Right lobe of liver (tissue), 6 donors: ENCODE data around the gene CRISPLD2. TPM values are rescaled to one million over a fixed set of nuclear protein-coding genes. Genes with fewer than 3 reads are reported as not detected.

Source experiments
- ATAC-seq, 4 donors: fragments of 200-7000 bp; cut with Tn5 transposase; one replicate each; pipeline ENCODE4 v1.9.1; 2020; ENCODE audit warnings: mild to moderate bottlenecking in 4 of 4, moderate library complexity in 4 of 4
- DNase-seq, 3 donors: peaks; one replicate each; pipeline ENCODE4 v3.0.0-alpha.2; 2020
- H3K27ac ChIP-seq, 3 donors: fragments of 200-600 bp; one replicate each; pipeline ENCODE4 v1.8.0; 2022
- H3K27me3 ChIP-seq, 2 donors: fragments of 200-600 bp; one replicate each; pipeline ENCODE4 v1.8.0; 2022
- H3K36me3 ChIP-seq, 4 donors: fragments of 200-600 bp; sonication (generic) in 1 of 4; one replicate each; pipeline versions ENCODE4 v1.5.1 to v1.8.0; 2017 to 2022; ENCODE audit warnings: control low read depth in 1 of 4
- H3K4me1 ChIP-seq, 4 donors: fragments of 200-600 bp; sonication (generic) in 1 of 4; one replicate each; pipeline versions ENCODE4 v1.5.1 to v1.8.0; 2017 to 2022; ENCODE audit warnings: control low read depth in 1 of 4
- H3K4me3 ChIP-seq, 3 donors: fragments of 200-600 bp; one replicate each; pipeline ENCODE4 v1.8.0; 2022
- H3K9me3 ChIP-seq, 4 donors: fragments of 200-600 bp; sonication (generic) in 1 of 4; one replicate each; pipeline versions ENCODE4 v1.5.1 to v1.8.0; 2017 to 2022; ENCODE audit warnings: control low read depth in 1 of 4
- POLR2A ChIP-seq: fragments of 450-650 bp; IDR thresholded peaks from one replicate; pipeline ENCODE4 v1.6.1; 2017; ENCODE audit warnings: antibody characterized with exemption, mild to moderate bottlenecking
- WGBS: methylation state at CpG from one replicate; pipeline ENCODE4 v1.1.6; 2018; ENCODE audit warnings: low coverage, low lambda C conversion rate; ENCODE audit not compliant: insufficient coverage; ENCODE audit errors: missing lambda C conversion rate; 5-methylcytosine and 5-hydroxymethylcytosine counted together
- intact Hi-C, 2 donors: fragments of 100-400 bp; cut with DNase I; formaldehyde crosslinking; loops; one replicate each; pipeline versions ENCODE4 v1.11.2 to v1.14.1; 2022
- total RNA-seq, 6 experiments: library from RNA; depleted of rRNA in 2 of 6; stranded (reverse); fragments of >200 nt in 2 of 6; fragmentation: NEBNext Ultra II Directional in 3 of 6; extraction: Animal tissue kit (Norgen Biotek cat#: 25700) in 3 of 6; gene quantifications; one replicate each; pipeline versions ENCODE4 v1.1.0 to v1.2.4, GENCODE V29; 2016 to 2023
- TF ChIP-seq, protein P1 (sequence below), 4 donors: fragments of 200-600 bp in 3 of 4; fragments of 450-650 bp in 1 of 4; IDR thresholded peaks; one replicate each; pipeline versions ENCODE4 v1.5.1 to v1.8.0; 2016 to 2022; ENCODE audit warnings: antibody characterized with exemption in 4 of 4, mild to moderate bottlenecking in 2 of 4
- donor health status: DM: no; HTN: yes; CAD: no.
- donor health status: DM: no; HTN: no; CAD: no.
- donor health status: DM: no; HTN: no; CAD: no.
- donor health status: DM: no; HTN: yes; CAD: no.
- donor health status: DM: no; HTN: yes; CAD: no.

The CRISPLD2 gene
- total RNA-seq, 6 experiments from 2014 or later: 2.9 to 14.8 (median 8.9) TPM

DNA sequence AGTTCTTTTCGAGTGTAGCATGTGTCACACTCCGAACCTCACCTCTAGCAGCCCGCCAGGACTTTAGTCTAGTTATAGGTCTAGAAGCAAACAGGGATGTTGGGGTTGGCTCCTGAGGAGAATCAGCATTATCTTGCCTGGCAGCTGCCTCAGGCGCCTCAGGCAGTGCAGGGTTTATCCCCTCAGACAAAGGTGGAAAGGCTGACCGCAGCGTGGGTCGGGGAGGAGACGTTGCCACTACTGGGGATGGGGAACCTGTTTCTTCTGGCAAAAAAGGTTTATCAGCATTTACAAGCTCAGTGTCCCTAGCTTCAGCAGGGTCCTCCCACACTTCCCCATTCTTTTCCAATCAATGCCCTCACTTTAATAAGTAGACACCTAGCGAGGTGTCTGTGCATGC is 40.6 kb downstream of the CRISPLD2 start:
- WGBS: 79% methylated on average over 3 of the region's 9 CpGs
- TF ChIP-seq, protein P1, sequence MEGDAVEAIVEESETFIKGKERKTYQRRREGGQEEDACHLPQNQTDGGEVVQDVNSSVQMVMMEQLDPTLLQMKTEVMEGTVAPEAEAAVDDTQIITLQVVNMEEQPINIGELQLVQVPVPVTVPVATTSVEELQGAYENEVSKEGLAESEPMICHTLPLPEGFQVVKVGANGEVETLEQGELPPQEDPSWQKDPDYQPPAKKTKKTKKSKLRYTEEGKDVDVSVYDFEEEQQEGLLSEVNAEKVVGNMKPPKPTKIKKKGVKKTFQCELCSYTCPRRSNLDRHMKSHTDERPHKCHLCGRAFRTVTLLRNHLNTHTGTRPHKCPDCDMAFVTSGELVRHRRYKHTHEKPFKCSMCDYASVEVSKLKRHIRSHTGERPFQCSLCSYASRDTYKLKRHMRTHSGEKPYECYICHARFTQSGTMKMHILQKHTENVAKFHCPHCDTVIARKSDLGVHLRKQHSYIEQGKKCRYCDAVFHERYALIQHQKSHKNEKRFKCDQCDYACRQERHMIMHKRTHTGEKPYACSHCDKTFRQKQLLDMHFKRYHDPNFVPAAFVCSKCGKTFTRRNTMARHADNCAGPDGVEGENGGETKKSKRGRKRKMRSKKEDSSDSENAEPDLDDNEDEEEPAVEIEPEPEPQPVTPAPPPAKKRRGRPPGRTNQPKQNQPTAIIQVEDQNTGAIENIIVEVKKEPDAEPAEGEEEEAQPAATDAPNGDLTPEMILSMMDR (IDR thresholded peaks at IDR 0.05): no peak
- no peak for TF ChIP-seq POLR2A
- ATAC-seq: no peak
- H3K27ac ChIP-seq: no peak overlapping the region
- no peak for DNase-seq
- H3K36me3 ChIP-seq: no peaks in the 10 kb centered on the region
- no peaks in the 10 kb centered on the region for H3K27me3 ChIP-seq
- no peak overlapping the region for H3K4me3 ChIP-seq
- H3K4me1 ChIP-seq: peaks cover 0 to 5% (median 0%) of the 10 kb centered on the region in 4 donors
- H3K9me3 ChIP-seq: peaks cover 0 to 4% (median 0%) of the 10 kb centered on the region in 4 donors
- intact Hi-C loops: no loop called here

DNA sequence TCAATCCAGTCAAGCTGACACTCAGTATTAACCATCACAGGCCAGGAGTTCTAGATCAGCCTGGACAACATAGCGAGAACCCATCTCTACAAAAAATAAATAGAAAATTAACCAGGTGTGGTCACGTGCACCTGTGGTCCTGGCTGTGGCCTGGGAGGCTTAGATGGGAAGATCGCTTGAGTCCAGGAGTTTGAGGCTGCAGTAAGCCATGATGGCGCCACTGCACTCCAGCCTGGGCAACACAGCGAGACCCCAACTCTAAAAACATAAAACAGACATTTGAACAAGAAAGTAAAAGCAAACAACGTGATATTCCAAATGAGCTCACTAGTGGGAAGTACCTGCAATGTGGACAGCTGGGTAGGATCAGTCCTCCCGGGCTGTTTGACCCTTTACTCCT is 41.9 kb downstream of the CRISPLD2 start:
- Histone ChIP-seq H3K4me3 (no peak overlapping the region), H3K27me3 (no peaks in the 10 kb centered on the region), H3K27ac (no peak overlapping the region), H3K4me1 (peaks cover 0 to under 1% (median 0%) of the 10 kb centered on the region in 4 donors), H3K9me3 (peaks cover 0 to 4% (median 0%) of the 10 kb centered on the region in 4 donors), H3K36me3 (no peaks in the 10 kb centered on the region)
- intact Hi-C loops: no loop called here
- WGBS: 95% methylated on average over 7 of the region's 7 CpGs
- TF ChIP-seq, protein P1 (IDR thresholded peaks at IDR 0.05): no peak
- TF ChIP-seq POLR2A: no peak
- ATAC-seq: no peak
- DNase-seq: no peak

DNA sequence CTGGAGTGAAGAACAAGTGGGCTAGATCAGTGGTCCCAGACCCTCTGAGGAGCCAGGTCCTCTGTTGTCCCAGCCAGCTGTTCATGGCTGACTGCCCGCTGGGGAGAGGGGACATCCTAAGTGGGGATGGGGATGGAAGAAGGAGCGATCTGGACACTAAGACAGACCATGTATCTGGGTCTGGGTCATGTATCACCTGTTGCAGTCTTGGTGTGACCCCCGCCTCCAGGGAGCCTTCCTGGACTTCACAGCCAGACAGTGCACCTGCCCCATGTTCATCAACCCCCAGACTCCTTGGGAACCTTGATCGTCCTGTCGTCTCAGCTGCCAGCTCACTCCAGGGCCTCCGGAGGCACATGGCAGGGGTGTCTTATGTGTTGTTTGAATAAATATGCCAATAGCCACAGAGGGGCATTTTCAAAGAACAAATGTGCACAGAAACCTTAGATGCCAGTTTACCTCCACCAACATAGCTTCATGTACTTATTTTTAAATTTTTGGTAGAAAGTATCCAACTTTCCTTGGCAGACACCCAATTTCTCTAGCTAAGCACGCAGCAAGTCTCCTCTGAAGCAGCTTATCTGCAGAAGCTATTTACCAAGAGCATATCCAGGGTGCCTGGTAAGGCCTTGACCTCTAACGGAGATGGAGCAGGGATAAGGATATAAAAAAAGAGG is 43.2 kb downstream of the CRISPLD2 start:
- 73% methylated on average over 5 of the region's 8 CpGs for WGBS

DNA sequence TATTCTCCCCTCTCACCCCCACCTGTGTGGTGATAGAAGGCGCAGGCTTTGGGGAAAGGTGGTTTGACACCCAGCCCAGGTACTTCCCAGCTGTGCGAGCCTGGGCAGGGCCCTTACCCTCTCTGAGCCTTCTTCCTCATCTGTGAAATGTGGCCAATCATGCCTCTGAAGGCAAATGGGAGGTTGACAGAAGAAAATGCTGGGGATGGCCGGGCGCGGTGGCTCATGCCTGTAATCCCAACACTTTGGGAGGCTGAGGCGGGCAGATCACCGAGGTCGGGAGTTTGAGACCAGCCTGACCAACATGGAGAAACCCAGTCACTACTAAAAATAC is 43.7 kb downstream of the CRISPLD2 start:
- intact Hi-C loops: no loop called here
- Histone ChIP-seq H3K4me3 (no peak overlapping the region), H3K9me3 (peaks cover 0 to 4% (median 0%) of the 10 kb centered on the region in 4 donors), H3K27ac (no peak overlapping the region), H3K4me1 (no peaks in the 10 kb centered on the region), H3K27me3 (no peaks in the 10 kb centered on the region), H3K36me3 (no peaks in the 10 kb centered on the region)
- WGBS: 92% methylated on average over 6 of the region's 8 CpGs
- TF ChIP-seq, protein P1 (IDR thresholded peaks at IDR 0.05): no peak
- ATAC-seq: no peak
- no peak for DNase-seq

More for the DNA sequence above, 43.2 kb downstream of the CRISPLD2 start:
- Histone ChIP-seq H3K4me3 (no peak overlapping the region), H3K9me3 (peaks cover 0 to 4% (median 0%) of the 10 kb centered on the region in 4 donors), H3K4me1 (no peaks in the 10 kb centered on the region), H3K36me3 (no peaks in the 10 kb centered on the region), H3K27ac (no peak overlapping the region), H3K27me3 (no peaks in the 10 kb centered on the region)
- TF ChIP-seq POLR2A: no peak
- TF ChIP-seq, protein P1 (IDR thresholded peaks at IDR 0.05): no peak
- DNase-seq (no peak), ATAC-seq (peak in 1 of 4 donors; percentile 25)
- intact Hi-C loops: no loop called here
